Activated naive CD4-positive, alpha-beta T cell treated with anti-CD3 and anti-CD28 coated beads, Interleukin-2, amount 50 U/mL, for 72 hours (primary cell): ENCODE data around the gene GCN1. TPM values are rescaled to one million over a fixed set of nuclear protein-coding genes. Genes with fewer than 3 reads are reported as not detected.
"Not testable (repeated sequence)": the region's sequence is repeated elsewhere in the genome, so short reads cannot be mapped to it uniquely, and the experiment has no call there.

Source experiments
- ATAC-seq, 2 donors: fragments of 150-1000 bp; cut with Tn5 transposase; 2 replicates each; pipeline ENCODE4 v1.10.0; 2021; ENCODE audit warnings: mild to moderate bottlenecking in 2 of 2, moderate library complexity in 2 of 2
- DNase-seq, 2 donors: peaks; one replicate each; pipeline ENCODE4 v3.0.0; 2021 to 2022; ENCODE audit warnings: low spot score in 2 of 2
- H3K27ac Mint-ChIP-seq, 2 donors: one replicate each; pipeline ENCODE4 v1.8.0; 2022; ENCODE audit warnings: mild to moderate bottlenecking in 2 of 2, mixed read lengths in 2 of 2
- H3K36me3 Mint-ChIP-seq, 2 donors: one replicate each; pipeline ENCODE4 v1.8.0; 2022; ENCODE audit warnings: mixed read lengths in 2 of 2
- H3K9me3 Mint-ChIP-seq, 2 donors: one replicate each; pipeline ENCODE4 v1.8.0; 2022; ENCODE audit warnings: mixed read lengths in 2 of 2
- total RNA-seq, 2 donors: library from RNA; stranded (reverse); gene quantifications; one replicate each; pipeline ENCODE4 v1.2.3, GENCODE V29; 2022

GCN1 gene
- total RNA-seq, 2 donors from 2014 or later: 114 to 131 TPM

DNA sequence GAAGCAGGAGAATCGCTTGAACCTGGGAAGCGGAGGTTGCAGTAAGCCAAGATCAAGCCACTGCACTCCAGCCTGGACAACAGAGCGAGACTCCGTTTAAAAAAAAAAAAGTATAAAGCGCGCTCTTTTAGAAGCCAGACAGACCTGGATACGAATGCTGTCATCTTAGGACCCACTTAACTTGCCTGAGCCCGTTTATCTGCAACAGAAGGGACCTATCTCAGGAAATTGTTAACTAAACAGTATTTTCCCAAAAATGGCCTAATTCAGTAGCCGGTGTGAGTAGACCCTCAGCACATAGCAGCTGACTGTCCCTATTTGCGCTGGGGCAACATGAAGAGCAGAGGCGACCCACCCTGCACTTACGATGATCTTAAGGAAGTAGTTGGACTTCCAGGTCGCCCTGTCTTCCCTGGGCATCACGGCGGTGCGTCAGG is 5.9 kb upstream of the GCN1 start:
- H3K9me3 Mint-ChIP-seq: no peaks in the 10 kb centered on the region
- H3K36me3 Mint-ChIP-seq: peaks cover 34 to 47% of the 10 kb centered on the region in 2 donors
- no peak for DNase-seq
- peak overlapping the region; percentile 98 to 99 for H3K27ac Mint-ChIP-seq
- no peak for ATAC-seq

DNA sequence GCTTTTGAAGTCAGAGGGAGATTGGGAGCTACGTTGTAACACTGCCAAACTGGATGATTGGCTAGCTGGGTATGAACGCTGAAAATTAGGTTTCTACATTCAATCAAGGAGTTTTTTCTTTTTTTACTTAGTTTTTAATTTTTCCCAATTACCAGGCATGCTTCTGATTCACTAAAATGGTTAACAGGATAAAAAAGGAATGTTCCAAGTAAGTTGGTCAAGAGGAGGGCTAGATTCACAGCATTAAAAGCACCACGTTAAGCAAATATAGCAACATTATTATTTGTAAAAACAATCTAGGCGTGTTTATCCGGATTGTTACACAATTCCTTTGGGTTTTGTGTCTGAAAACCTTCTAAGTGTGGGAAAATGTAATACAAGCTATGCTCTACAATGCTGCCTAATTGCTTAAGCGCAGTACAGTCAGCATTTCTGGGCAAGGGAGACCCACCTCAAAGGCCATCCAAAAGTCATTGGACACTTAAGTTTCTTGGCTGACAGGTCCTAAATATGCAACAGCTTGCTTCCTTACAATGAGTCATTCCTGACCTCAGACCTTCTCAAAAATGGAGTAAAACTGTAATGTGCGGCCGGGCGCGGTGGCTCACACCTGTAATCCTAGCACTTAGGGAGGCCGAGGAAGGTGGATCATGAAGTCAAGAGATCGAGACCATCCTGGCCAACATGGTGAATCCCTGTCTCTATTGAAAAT is 5.2 kb upstream of the GCN1 start:
- peak in 1 of 2 donors; percentile 11 for ATAC-seq
- Mint-ChIP-seq H3K36me3 (peaks cover 34 to 51% of the 10 kb centered on the region in 2 donors), H3K27ac (peak overlapping the region; percentile 98 to 99), H3K9me3 (no peaks in the 10 kb centered on the region)
- DNase-seq: peak in 1 of 2 donors; percentile 46

DNA sequence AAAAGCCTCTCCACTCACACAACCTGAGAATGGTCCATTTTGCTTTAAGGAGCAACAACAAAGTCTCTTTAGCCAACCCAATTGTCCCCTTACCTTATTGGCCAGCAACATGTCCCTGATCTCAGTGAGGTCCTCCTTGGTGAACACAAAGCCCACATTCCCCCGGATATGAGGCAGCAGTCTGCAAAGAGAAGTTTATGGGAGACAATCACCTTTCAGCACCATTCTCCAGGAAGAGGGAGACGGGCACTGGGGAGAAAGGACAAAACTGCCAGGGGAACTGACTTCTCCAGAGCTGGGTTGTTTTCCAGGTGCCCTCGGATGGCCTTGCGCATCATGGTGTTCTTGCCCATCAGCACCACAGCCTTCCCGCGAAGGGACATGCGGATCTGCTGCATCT is 4.5 kb upstream of the GCN1 start:
- Mint-ChIP-seq H3K36me3 (peaks cover 35 to 54% of the 10 kb centered on the region in 2 donors), H3K27ac (peak overlapping the region; percentile 98 to 99), H3K9me3 (no peaks in the 10 kb centered on the region)
- DNase-seq (no peak), ATAC-seq (no peak)

DNA sequence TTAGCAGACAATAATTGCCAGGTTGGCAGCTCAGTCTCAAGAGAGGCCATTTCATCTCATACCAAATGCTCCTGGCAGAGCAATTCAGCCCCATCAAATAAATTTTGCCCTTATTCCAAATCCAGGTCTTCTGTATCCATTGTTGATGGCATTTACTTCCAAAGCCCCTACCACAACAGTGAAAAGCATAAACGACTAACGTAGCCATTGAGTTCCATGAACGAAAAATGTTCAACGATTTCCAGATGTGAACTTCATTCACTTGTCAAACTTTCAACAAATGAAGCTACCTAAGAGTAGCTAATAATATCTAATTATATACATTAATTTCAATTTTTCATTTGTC is 3.0 kb upstream of the GCN1 start:
- ATAC-seq: no peak
- Mint-ChIP-seq H3K27ac (peak overlapping the region; percentile 66 to 97), H3K9me3 (no peaks in the 10 kb centered on the region), H3K36me3 (peaks cover 39 to 59% of the 10 kb centered on the region in 2 donors)
- no peak for DNase-seq

DNA sequence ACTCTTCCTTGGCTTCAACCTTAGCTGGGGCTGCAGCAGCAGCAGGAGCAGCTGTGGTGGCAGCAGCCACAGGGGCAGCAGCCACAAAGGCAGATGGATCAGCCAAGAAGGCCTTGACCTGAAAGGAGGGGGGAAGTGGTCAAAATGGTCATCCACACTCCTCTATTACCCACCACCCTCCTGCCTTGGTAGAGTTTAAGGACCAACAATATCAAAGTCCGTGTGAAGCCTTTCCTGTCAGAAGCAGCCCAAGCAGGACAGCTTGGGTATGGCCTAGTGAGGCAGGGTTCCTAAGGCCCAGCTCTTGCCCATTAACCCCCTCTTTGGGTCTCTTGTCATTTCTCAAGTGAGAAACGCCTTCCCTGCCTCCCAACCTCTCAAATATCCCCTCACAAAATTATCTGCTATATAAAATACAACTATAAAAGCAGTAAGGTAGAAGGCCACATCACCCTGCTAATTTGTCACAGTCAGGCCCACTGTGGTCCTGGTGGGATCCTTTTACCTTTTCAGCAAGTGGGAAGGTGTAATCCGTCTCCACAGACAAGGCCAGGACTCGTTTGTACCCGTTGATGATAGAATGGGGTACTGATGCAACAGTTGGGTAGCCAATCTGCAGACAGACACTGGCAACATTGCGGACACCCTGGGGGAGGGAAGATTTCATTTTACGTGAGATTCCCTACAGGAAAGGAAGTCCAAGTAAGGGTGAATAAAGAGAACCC is 2.5 kb upstream of the GCN1 start:
- not testable (repeated sequence) for H3K9me3 Mint-ChIP-seq, ATAC-seq, DNase-seq
- Mint-ChIP-seq H3K36me3 (peaks cover 39 to 63% of the 10 kb centered on the region in 2 donors), H3K27ac (peak overlapping the region; percentile 66 to 97)

DNA sequence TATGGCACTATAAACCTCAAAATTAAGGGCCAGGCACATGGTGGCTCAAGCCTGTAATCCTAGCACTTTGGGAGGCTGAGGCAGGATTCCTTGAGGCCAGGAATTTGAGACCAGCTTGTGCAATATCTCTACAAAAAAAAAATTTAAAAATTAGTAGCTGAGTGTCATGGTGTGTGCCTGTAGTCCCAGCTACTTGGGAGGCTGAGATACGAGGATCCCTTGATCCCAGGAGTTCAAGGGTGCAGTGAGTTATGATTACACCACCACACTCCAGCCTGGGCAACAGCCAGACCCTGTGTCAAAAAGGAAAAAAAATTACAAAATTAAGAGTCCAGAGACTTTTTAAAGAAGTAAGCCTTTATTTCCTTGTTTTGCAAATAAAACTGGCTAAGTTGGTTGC is 1.8 kb upstream of the GCN1 start:
- no peak for ATAC-seq
- H3K27ac Mint-ChIP-seq: peak overlapping the region; percentile 66 to 97
- no peaks in the 10 kb centered on the region for H3K9me3 Mint-ChIP-seq
- H3K36me3 Mint-ChIP-seq: peaks cover 38 to 67% of the 10 kb centered on the region in 2 donors
- no peak for DNase-seq

DNA sequence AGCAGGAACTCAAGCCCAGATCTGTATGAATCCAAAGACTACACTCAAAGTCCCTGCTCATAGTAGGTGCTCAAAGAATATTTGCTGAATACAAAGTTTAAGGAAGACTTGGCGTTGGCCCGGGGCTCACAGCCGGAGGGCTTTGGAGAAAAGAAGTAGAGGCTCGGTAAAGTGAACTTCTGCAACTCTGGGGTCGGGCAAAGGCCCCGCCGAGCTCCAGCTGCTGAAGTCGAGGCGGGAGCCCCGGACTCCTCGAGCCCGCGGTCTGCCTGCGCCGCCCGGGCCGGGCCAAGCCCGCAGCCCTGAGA is 335 bp downstream of the GCN1 start:
- DNase-seq: no peak
- no peak for ATAC-seq
- no peaks in the 10 kb centered on the region for H3K9me3 Mint-ChIP-seq
- peak overlapping the region; percentile 90 to 96 for H3K27ac Mint-ChIP-seq
- peaks cover 16 to 46% of the 10 kb centered on the region in 2 donors for H3K36me3 Mint-ChIP-seq

DNA sequence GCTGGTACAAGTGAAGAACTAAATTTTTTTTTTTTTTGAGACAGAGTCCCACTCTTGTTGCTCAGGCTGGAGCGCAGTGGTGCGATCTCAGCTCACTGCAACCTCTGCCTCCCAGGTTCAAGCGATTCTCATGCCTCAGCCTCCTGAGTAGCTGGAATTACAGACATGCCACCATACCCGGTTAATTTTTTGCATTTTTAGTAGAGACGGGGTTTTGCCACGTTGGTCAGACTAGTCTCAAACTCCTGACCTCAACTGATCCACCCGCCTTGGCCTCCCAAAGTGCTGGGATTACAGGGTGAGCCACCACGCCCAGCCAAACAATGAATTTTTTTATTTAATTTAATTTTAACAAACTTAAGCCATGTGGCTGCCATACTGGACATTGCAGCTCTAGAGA is 1.2 kb downstream of the GCN1 start:
- not testable (repeated sequence) for DNase-seq, H3K9me3 Mint-ChIP-seq, ATAC-seq
- H3K27ac Mint-ChIP-seq: peak overlapping the region in 1 of 2 donors; percentile 90
- H3K36me3 Mint-ChIP-seq: peaks cover 8 to 37% of the 10 kb centered on the region in 2 donors

DNA sequence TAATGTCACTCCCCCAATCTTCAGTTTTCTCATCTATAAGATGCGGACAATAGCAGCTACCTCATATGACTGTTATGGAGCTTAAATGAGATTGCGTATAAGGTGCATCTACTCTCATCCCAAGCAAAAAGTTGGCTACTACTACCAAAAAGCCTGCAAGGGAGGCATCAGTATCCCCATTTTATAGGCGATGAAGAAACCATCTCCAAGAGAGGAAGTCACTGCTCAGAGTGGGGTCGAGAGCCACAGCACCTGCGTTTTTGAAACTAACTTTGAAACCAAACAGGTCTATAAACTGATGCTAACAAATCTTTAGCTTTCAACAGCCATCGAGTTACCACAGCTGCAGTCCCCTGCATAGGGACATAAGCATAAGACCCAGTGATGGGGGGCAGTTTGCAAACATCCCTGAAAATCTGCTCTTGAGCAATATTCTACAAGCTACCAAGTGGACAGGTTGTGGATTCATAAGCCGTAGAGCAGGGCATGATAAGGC is 3.5 kb downstream of the GCN1 start:
- ATAC-seq (no peak), DNase-seq (no peak)
- Mint-ChIP-seq H3K9me3 (no peaks in the 10 kb centered on the region), H3K36me3 (peaks cover 5 to 29% of the 10 kb centered on the region in 2 donors), H3K27ac (peak overlapping the region in 1 of 2 donors; percentile 65)

DNA sequence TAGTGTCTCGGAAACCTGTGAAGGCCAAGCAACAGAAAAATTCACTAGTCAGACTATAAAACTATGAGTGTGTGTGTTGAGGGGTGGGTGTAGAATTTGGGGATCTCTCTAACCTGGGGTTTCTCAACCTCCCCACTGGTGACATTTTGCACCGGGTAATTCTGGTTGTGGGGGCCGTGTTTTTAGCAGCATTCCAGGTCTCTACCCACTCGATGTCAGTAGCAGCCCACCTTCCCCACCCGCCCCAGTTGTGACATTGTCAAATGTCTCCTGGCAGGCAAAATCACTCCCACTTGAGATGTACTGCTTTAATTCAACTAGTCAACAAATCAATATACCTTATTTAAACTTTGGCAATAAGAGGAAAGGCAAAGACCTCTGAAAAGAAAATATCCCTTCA is 4.1 kb downstream of the GCN1 start:
- Mint-ChIP-seq H3K27ac (peak overlapping the region in 1 of 2 donors; percentile 65), H3K9me3 (no peaks in the 10 kb centered on the region), H3K36me3 (peaks cover 5 to 29% of the 10 kb centered on the region in 2 donors)
- ATAC-seq (no peak), DNase-seq (no peak)

DNA sequence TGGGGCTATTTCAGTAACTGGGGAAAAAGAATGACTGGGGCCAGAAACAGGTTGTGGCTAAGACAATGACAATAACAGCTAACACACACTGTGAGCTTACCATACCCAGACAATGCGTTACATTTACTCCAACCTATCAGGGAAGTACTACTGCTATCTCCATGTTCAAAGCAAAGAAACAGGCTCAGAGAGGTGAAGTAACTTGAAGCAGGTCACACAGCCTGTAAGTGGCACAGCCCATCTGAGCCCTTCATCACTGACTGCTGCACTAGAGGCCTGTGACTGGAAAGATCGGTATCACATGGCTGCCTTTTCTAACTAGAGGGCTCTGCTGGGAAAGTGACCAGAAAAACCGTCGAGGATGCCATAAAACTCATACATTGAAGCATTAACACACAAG is 7.9 kb downstream of the GCN1 start:
- Mint-ChIP-seq H3K36me3 (peaks cover 15 to 18% of the 10 kb centered on the region in 2 donors), H3K27ac (no peak overlapping the region), H3K9me3 (no peaks in the 10 kb centered on the region)
- ATAC-seq (no peak), DNase-seq (no peak)

DNA sequence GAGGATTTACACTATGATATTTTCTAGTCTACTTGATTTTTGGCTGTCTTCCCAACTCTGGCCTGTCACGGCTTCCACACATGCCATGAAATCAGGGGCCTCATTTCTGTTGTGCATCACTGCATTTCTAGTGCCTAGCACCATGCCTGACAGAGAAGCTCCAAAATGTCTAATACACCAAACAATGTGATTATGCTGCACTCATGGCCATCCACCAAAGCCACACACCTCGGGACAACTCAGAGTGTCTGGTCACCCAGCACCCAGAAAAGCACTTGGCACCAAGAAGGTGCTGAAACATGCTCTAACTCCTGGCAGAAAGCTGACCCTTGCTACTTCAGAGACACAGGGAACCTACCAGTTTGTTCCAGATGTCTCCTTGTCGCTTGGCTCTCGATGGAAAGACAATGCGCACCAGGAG is 11.3 kb downstream of the GCN1 start:
- no peaks in the 10 kb centered on the region for H3K9me3 Mint-ChIP-seq
- H3K36me3 Mint-ChIP-seq: peaks cover 18% of the 10 kb centered on the region in 2 donors
- no peak for DNase-seq
- ATAC-seq: no peak
- peak overlapping the region; percentile 17 to 52 for H3K27ac Mint-ChIP-seq

DNA sequence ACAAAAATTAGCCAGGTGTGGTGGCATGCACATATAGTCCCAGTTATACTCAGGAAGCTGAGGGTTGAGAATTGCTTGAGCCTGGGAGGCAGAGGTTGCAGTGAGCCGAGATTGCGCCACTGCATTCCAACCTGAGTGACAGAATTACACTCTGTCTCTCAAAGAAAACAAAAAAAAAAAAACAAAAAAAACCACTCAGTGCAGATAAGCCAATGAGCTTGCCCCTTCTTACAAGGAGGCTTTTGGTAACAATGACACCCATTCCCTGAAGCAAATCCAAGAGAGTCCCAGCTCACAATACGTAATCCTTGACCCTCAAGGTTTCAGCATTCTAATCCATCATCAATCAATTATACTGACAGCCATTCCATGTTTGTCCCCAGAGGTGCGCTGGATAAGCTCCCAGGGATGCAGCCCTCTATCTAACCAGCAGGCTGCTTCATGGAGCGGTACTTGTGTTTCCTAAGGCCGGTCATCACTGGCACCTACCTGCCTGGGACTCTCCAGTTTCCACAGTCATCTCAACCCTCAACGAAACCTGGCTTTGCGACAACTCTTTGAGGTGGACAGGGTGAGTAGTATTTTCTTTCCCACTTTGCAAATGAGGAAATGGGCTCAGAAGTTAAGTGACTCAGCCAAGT is 12.4 kb downstream of the GCN1 start:
- DNase-seq (no peak), ATAC-seq (peak in 1 of 2 donors; percentile 48)
- Mint-ChIP-seq H3K36me3 (peaks cover 22 to 23% of the 10 kb centered on the region in 2 donors), H3K27ac (peak overlapping the region in 1 of 2 donors; percentile 4), H3K9me3 (no peaks in the 10 kb centered on the region)

DNA sequence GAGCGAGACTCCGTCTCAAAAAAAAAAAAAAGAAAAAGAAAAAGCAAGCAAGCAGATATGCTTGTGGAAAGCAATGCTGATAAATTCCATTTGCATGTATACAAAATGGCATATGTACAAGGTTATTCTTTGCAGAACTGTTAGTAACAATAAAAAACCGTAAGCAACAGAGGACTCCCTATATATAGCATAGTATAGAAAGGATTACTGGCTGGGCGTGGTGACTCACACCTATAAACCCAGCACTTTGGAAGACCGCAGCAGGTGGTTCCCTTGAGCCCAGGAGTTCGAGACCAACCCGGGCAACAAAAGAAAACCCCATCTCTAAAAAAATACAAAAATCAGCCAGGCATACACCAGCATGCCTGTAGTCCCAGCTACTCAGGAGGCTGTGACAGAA is 13.5 kb downstream of the GCN1 start:
- ATAC-seq (no peak), DNase-seq (no peak)
- Mint-ChIP-seq H3K9me3 (no peaks in the 10 kb centered on the region), H3K27ac (no peak overlapping the region), H3K36me3 (peaks cover 14 to 22% of the 10 kb centered on the region in 2 donors)

DNA sequence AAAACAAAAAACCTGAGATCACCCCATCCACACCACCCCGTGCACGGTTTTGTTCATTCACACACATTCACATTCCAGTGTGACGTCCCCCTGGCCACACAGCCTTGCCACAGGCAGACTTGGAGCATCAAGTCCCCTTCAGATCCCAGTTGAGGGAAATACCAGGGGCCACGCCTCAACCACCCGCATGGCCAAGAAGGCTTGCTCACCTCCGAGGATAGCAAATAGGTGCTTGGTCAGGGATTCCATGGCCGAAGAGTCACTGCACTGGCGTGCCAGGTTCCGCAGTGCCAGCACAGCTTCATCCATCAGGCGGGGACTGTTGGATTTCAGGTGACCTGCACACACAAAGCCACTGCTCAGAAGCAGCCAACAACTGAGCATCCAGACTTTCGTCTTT is 19.0 kb downstream of the GCN1 start:
- Mint-ChIP-seq H3K9me3 (no peaks in the 10 kb centered on the region), H3K27ac (no peak overlapping the region), H3K36me3 (peaks cover 11 to 15% of the 10 kb centered on the region in 2 donors)
- ATAC-seq (no peak), DNase-seq (no peak)

DNA sequence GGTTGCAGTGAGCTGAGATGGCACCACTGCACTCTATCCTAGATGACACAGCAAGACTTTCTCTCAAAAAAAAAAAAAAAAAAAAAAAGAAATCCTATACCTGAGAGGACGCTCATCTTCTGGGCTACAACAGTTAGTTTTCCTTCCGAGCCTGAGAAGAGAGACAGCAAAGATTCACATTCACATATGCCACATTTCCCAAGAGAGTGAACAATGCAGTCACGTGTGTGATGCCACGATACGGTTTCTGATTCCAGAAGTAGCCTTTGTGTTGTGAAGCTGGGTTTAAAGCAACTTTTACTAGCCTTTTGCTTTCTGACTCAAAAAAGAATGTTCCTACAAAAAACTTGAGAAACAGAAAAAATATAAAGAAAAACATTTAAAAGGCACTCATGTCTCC is 19.5 kb downstream of the GCN1 start:
- ATAC-seq (no peak), DNase-seq (no peak)
- H3K36me3 Mint-ChIP-seq: peaks cover 15% of the 10 kb centered on the region in 2 donors
- no peaks in the 10 kb centered on the region for H3K9me3 Mint-ChIP-seq
- H3K27ac Mint-ChIP-seq: no peak overlapping the region

DNA sequence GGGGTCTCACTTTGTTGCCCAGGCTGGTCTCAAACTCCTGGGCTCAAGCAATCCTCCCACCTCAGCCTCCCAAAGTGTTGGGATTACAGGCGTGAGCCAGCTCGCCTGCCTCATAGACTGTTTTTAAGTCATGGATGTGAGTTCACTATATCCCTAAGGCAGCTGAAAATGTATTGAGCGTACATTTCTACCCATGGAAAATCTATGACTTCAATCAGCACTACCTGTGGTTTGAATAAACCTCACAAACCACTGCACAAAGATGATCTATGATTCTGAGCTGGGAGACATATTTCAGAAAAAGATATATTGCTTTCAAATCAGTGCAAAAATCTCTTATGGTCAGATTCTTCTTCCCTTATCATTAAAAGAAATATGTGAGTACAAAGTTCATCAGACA is 22.5 kb downstream of the GCN1 start:
- peaks cover 12 to 17% of the 10 kb centered on the region in 2 donors for H3K36me3 Mint-ChIP-seq
- no peaks in the 10 kb centered on the region for H3K9me3 Mint-ChIP-seq
- ATAC-seq (peak in 1 of 2 donors; percentile 45), DNase-seq (no peak)
- H3K27ac Mint-ChIP-seq: peak overlapping the region in 1 of 2 donors; percentile 44
